PC-3 (cell line): ENCODE measurements around the gene HOXB13. TPM values are rescaled to one million over a fixed set of nuclear protein-coding genes. Genes with fewer than 3 reads are reported as not detected.

Experiments
- ATAC-seq: fragments of 200-7000 bp; cut with Tn5 transposase; 2 replicates; pipeline ENCODE4 v1.9.1; 2020; ENCODE audit warnings: mild to moderate bottlenecking, moderate library complexity
- BruUV-seq: library from RNA; stranded (reverse); fragments of 400-500 nt; replicated peaks from 2 replicates; lab custom pipeline; 2021; lab: Mats Ljungman, UMichigan
- CTCF ChIA-PET: fragments of 300-600 bp; sonication (Branson Sonifier 250); formaldehyde crosslinking; loops from one replicate; lab custom pipeline; 2022; ENCODE audit warnings: antibody characterized with exemption; lab: Charles Lee
- POLR2A ChIA-PET: fragments of 300-600 bp; sonication (Branson Sonifier 250); formaldehyde crosslinking; loops from one replicate; lab custom pipeline; 2022; ENCODE audit warnings: antibody characterized with exemption; ENCODE audit not compliant: unreplicated experiment; lab: Charles Lee
- DNase-seq: peaks from one replicate; pipeline ENCODE4 v3.0.0-alpha.2; 2015
- H2AFZ ChIP-seq: fragments of 300-600 bp; sonication (generic); 2 replicates; pipeline ENCODE4 v1.6.0; 2016; ENCODE audit warnings: antibody characterized with exemption, low read length
- H3F3A ChIP-seq: fragments of 300-600 bp; sonication (generic); one replicate; pipeline ENCODE4 v1.6.0; 2017; ENCODE audit warnings: antibody characterized with exemption, low read length, control low read depth, mild to moderate bottlenecking; ENCODE audit not compliant: unreplicated experiment
- H3K27ac ChIP-seq: fragments of 300-600 bp; sonication (generic); 2 replicates; pipeline ENCODE4 v1.5.1; 2016; ENCODE audit warnings: mild to moderate bottlenecking, low read length
- H3K27me3 ChIP-seq: fragments of 300-600 bp; sonication (generic); 2 replicates; pipeline ENCODE4 v1.6.1; 2016; ENCODE audit warnings: low read length, mixed read lengths
- H3K36me3 ChIP-seq: fragments of 300-600 bp; sonication (generic); 2 replicates; pipeline ENCODE4 v1.6.1; 2016; ENCODE audit warnings: low read depth, mixed run types, low read length, mixed read lengths
- H3K4me1 ChIP-seq: fragments of 300-600 bp; sonication (generic); 2 replicates; pipeline ENCODE4 v1.5.1; 2016; ENCODE audit warnings: low read length; ENCODE audit not compliant: insufficient read depth
- H3K4me2 ChIP-seq: fragments of 300-600 bp; sonication (generic); 2 replicates; pipeline ENCODE4 v1.6.0; 2016; ENCODE audit warnings: low read length
- H3K4me3 ChIP-seq: fragments of 300-600 bp; sonication (generic); 2 replicates; pipeline ENCODE4 v1.5.1; 2016; ENCODE audit warnings: mild to moderate bottlenecking, low read length, mixed read lengths
- H3K79me2 ChIP-seq: fragments of 300-600 bp; sonication (generic); 2 replicates; pipeline ENCODE4 v1.6.1; 2017; ENCODE audit warnings: low read length, mixed read lengths
- H3K9ac ChIP-seq: fragments of 300-600 bp; sonication (generic); 2 replicates; pipeline ENCODE4 v1.6.0; 2016; ENCODE audit warnings: mild to moderate bottlenecking, low read length
- H3K9me2 ChIP-seq: fragments of 300-600 bp; sonication (generic); replicated peaks from 2 replicates; pipeline ENCODE4 v1.6.1; 2016; ENCODE audit warnings: mixed run types, low read length, mixed read lengths
- H3K9me3 ChIP-seq: fragments of 300-600 bp; sonication (generic); 2 replicates; pipeline ENCODE4 v1.6.1; 2016; ENCODE audit warnings: low read length, mixed read lengths
- H4K20me1 ChIP-seq: fragments of 300-600 bp; sonication (generic); 2 replicates; pipeline ENCODE4 v1.6.1; 2016; ENCODE audit warnings: low read length, mixed read lengths
- EZH2 ChIP-seq: fragments of 300-600 bp; sonication (generic); IDR thresholded peaks from one replicate; pipeline ENCODE4 v1.6.1; 2017; ENCODE audit warnings: antibody characterized with exemption, mild to moderate bottlenecking, low read length; ENCODE audit not compliant: unreplicated experiment
- EZH2phosphoT487 ChIP-seq: fragments of 300-600 bp; sonication (generic); IDR thresholded peaks from 2 replicates; pipeline ENCODE4 v1.6.1; 2018; ENCODE audit warnings: mild to moderate bottlenecking, antibody characterized with exemption, low read length, borderline replicate concordance
- intact Hi-C: fragments of 100-400 bp; cut with micrococcal nuclease; formaldehyde crosslinking; loops from 2 replicates; pipeline ENCODE4 v1.9.0; 2023
- total RNA-seq: library from RNA; depleted of rRNA; stranded (reverse); fragments of >200 nt; gene quantifications from 2 replicates; pipeline ENCODE4 v1.2.3, GENCODE V29; 2014
- TF ChIP-seq, protein P1 (sequence below): fragments of 300-600 bp; sonication (generic); conservative IDR thresholded peaks from 2 replicates; pipeline ENCODE4 v1.5.1; 2017; ENCODE audit warnings: antibody characterized with exemption, low read depth, mild to moderate bottlenecking, low read length

The HOXB13 gene
- total RNA-seq, 1 experiment from 2014 or later: 80.8 TPM

DNA sequence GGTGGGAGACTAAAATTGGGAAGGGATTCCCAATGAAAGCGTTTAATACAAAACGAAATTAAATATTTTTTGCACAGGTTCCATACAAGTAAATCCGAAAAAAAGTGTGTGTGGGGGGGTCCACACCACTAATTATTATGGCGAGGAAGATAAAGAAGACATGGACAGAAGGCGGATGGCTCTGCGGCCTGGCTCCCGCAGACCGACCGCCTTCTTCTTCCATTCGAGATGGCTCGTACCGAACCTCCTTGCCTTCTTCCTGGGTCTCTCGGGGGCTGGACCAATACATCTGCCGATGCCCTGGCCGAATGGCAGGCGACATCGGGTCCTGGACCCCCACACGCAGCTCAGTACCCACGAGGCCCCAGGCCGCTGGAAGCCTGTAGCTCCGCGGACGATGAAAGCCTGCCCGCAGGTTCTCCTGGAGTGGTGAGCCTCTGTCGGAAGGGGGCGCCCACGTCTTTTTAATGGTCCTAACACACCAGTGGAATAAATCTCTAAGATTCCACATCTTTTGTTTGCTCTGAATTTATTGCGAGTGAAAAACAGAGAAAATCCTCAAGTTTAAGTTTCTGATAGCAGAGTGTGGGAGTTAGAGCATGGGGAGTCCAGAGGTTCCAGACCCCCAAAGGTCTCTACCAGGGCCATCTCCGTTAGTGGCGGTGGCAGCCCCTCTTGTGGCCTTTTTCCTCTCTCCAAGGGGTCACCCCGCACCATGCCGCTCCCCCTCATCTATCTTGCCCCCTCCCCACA lies 4.1 kb downstream of the HOXB13 start:
- peaks cover 39% of the 10 kb centered on the region for H3K4me1 ChIP-seq
- peak overlapping the region; percentile 85 for H3K4me2 ChIP-seq
- DNase-seq: peak; percentile 97
- H3K9me3 ChIP-seq: no peaks in the 10 kb centered on the region
- H4K20me1 ChIP-seq: no peaks in the 10 kb centered on the region
- ChIA-PET POLR2A (interaction anchor here (0.5 to 1.3 kb wide), 9 partner anchors 10 to 451 kb away, joined by 3 to 5 read pairs (median 4); no protein-coding TSS in a partner anchor), CTCF (interaction anchor here (0.5 to 5.0 kb wide), 19 partner anchors 10 to 308 kb away, joined by 3 to 76 read pairs (median 5); partner anchors contain the start of gene TTLL6)
- H3F3A ChIP-seq: peaks cover 8% of the 10 kb centered on the region
- TF ChIP-seq, protein P1, sequence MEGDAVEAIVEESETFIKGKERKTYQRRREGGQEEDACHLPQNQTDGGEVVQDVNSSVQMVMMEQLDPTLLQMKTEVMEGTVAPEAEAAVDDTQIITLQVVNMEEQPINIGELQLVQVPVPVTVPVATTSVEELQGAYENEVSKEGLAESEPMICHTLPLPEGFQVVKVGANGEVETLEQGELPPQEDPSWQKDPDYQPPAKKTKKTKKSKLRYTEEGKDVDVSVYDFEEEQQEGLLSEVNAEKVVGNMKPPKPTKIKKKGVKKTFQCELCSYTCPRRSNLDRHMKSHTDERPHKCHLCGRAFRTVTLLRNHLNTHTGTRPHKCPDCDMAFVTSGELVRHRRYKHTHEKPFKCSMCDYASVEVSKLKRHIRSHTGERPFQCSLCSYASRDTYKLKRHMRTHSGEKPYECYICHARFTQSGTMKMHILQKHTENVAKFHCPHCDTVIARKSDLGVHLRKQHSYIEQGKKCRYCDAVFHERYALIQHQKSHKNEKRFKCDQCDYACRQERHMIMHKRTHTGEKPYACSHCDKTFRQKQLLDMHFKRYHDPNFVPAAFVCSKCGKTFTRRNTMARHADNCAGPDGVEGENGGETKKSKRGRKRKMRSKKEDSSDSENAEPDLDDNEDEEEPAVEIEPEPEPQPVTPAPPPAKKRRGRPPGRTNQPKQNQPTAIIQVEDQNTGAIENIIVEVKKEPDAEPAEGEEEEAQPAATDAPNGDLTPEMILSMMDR: peak; percentile 96
- no peak for TF ChIP-seq EZH2phosphoT487
- peaks cover 92% of the 10 kb centered on the region for H3K79me2 ChIP-seq
- H2AFZ ChIP-seq: peak overlapping the region; percentile 66
- H3K4me3 ChIP-seq: peak overlapping the region; percentile 90
- intact Hi-C loops: loop anchor here (1.0 kb wide), 2 partner anchors 22 to 67 kb away; no protein-coding TSS in a partner anchor
- no TSS peak for BruUV-seq
- H3K27ac ChIP-seq: peak overlapping the region; percentile 91
- H3K9ac ChIP-seq: peak overlapping the region; percentile 90
- ATAC-seq: peak; percentile 6
- no peaks in the 10 kb centered on the region for H3K9me2 ChIP-seq
- no peaks in the 10 kb centered on the region for H3K27me3 ChIP-seq
- no peaks in the 10 kb centered on the region for H3K36me3 ChIP-seq

DNA sequence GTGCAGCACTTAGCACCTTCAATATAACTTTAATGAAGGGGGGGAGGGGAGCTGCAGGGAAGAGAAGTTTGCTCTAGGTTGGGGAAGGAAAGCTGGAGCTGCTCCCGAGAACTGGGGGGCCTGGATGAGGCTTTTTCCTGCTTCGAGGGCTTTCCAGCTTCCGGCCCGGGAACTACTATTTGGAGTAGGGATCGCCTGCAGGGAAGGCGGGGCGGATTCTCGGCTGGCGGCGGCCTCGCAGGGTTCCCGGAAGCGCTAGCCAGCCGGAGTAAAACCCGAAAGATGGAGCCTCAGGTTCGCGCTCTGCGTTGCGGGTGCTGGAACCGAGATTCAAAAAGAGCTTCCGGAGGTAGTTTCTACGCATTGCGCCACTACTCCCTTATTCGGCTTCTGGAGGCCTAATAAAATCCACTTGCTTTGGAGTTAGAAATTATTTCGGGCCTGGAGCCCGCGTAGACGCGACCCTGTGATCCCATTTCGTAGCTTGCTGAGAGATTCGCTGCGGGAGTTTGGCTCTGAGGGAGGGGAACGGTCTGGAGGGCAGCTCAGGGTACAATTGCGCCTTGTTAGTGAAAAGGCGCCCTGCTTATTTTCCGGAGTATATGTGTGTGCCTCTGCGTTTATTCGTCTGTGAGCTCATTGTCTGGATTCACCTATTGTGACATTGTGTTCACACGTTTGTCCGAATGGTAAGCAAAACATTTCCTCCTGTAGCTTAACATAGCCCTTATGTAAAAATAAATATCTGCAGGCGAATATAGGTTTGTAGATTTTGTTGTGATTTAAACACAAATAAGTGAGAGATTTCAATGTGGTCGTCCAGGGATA lies 4.9 kb downstream of the HOXB13 start:
- Histone ChIP-seq H3K4me2 (peak overlapping the region; percentile 85), H3K36me3 (no peaks in the 10 kb centered on the region), H3K27ac (peak overlapping the region; percentile 85), H4K20me1 (no peaks in the 10 kb centered on the region), H3K9ac (peak overlapping the region; percentile 90), H3K27me3 (no peaks in the 10 kb centered on the region), H3F3A (peaks cover 5% of the 10 kb centered on the region), H3K4me1 (peaks cover 36% of the 10 kb centered on the region), H3K4me3 (peak overlapping the region; percentile 90), H3K79me2 (peaks cover 99% of the 10 kb centered on the region), H2AFZ (peak overlapping the region; percentile 66), H3K9me2 (no peaks in the 10 kb centered on the region), H3K9me3 (no peaks in the 10 kb centered on the region)
- TF ChIP-seq EZH2 (no peak), EZH2phosphoT487 (no peak)
- TF ChIP-seq, protein P1: no peak
- intact Hi-C loops: loop anchor here (1.0 to 2.0 kb wide), 5 partner anchors 23 to 169 kb away; partner anchors contain the start of gene ATP5MC1
- peak; percentile 0 for ATAC-seq
- DNase-seq: peak; percentile 81
- ChIA-PET CTCF (interaction anchor here (0.5 to 5.0 kb wide), 19 partner anchors 11 to 309 kb away, joined by 3 to 76 read pairs (median 5); partner anchors contain the start of gene TTLL6), POLR2A (interaction anchor here (0.5 to 1.3 kb wide), 14 partner anchors 8 to 452 kb away, joined by 3 to 5 read pairs (median 4); no protein-coding TSS in a partner anchor)
- BruUV-seq: TSS peak; percentile 1
